ENCODE data around the gene NCK2.

Gene NCK2

DNA sequence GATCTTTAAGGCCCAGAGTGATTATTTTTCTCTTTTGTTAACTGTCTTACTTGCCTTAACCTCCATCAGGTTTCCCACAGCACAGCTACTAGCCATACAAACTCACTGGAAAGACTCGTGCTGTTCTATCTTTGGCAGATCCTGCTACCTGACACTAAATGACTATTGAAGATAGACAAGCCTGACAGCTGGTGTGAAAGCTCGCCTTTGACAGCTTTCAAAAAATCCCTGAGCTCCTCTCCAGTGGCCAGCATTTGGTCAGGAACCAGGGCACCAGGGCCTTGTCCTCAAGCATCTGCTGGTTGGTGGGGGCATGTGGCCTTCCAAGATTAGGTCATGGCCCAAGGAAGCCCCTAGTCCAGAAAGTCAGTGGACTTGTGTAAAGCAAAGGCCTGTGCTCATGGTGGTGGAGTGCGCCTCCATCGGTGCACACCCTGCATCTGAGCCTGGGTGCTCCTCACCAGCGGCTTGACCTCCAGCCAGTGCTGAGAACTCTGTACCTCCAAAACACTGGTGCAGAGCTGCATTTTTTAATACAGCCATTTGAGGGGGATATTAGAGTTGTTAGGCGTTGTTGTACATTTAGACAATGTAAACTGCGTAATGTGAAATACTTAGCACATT is 158.5 kb downstream of the NCK2 start:
- Mint-ChIP-seq H3K4me3 (no peak overlapping the region), H3K4me1 (peaks cover 48% of the 10 kb centered on the region), H3K9me3 (peaks cover 3% of the 10 kb centered on the region), H3K36me3 (no peaks in the 10 kb centered on the region), H3K27ac (peak overlapping the region; percentile 17)
- DNase-seq (ENCODE audit: low spot score in 2 of 2) (no peak), ATAC-seq (no peak)

DNA sequence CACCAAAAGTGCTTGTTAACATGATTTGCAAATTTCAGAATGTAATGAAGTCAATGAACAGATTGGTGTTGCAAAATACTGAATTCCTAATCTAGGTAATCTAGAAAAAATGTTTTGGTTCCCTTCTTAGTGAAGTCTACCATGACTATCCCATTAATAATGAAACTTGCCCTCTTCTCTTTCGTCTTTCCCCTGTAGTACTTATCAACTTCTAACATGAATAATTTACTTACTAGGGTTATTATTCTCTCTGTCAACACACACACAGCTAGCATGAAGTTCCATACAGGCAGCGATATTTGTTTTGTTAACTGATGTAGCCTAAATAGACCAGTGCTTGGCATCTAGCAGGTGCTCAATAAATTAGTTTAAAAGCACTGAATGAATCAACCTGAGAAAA is 160.2 kb downstream of the NCK2 start:
- DNase-seq (ENCODE audit: low spot score in 2 of 2) (no peak), ATAC-seq (peak; percentile 76)
- Mint-ChIP-seq H3K4me1 (peaks cover 37% of the 10 kb centered on the region), H3K27ac (no peak overlapping the region), H3K9me3 (peaks cover 2% of the 10 kb centered on the region), H3K36me3 (no peaks in the 10 kb centered on the region), H3K4me3 (no peak overlapping the region)

DNA sequence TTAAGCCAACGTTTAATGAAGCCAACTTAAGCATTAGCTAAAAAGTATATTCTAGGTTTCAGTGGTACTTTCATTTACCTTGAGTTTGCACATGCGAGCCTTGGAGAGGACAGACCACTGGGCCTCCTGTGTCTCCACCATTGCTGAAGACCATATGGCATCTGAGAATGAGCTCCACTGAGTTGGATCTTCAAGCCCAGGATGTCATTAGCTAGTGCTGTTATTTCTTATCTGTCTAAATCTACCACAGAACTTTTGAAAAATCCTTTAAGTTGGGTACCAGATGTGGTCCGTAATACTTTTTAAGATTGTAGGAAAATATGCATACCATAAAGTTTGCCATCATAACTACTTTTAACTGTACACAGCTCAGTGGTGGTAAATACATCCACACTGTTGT is 161.8 kb downstream of the NCK2 start:
- H3K9me3 Mint-ChIP-seq: peaks cover 3% of the 10 kb centered on the region
- ATAC-seq (no peak), DNase-seq (ENCODE audit: low spot score in 2 of 2) (no peak)
- no peak overlapping the region for H3K27ac Mint-ChIP-seq
- H3K4me3 Mint-ChIP-seq: no peak overlapping the region
- H3K4me1 Mint-ChIP-seq: peaks cover 31% of the 10 kb centered on the region
- H3K36me3 Mint-ChIP-seq: no peaks in the 10 kb centered on the region

DNA sequence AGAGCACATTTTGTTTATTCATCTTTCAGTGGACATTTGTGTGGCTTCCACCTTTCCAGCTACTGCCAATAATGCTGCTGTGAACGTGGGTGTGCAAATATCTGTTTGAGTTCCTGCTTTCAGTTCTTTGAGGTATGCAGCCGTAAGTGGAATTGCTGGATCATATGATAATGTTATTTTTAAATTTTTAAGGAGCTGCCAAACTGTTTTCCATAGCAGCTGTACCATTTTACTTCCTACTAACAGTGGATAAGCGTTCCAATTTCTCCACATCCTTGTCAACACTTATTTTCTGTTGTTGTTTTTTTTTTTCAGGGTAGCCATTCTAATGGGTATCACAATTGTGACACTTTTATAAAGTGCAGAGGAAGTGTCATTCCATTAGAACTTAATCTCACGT is 162.5 kb downstream of the NCK2 start:
- peaks cover 3% of the 10 kb centered on the region for H3K9me3 Mint-ChIP-seq
- H3K4me1 Mint-ChIP-seq: peaks cover 28% of the 10 kb centered on the region
- H3K4me3 Mint-ChIP-seq: no peak overlapping the region
- DNase-seq (ENCODE audit: low spot score in 2 of 2) (no peak), ATAC-seq (no peak)
- no peak overlapping the region for H3K27ac Mint-ChIP-seq
- no peaks in the 10 kb centered on the region for H3K36me3 Mint-ChIP-seq

DNA sequence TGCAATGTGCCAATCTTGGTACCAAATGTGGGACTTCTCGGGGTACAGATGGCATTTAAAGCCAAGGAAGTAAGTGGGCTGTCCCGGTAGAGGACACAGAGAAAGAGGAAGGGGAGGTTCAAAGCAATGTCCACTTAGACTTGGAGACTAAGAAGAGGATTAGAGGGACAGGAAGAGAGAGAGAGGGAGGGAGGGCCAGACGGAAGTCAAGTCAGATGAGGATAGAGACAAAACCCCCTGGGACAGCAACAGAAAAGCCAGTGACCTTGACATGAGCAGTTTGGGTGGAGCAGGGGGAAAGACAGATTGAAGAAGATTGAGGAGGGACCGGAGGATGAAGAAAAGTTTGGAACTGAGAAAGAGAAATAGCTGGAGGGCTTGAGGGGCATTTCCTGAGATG is 164.5 kb downstream of the NCK2 start:
- ATAC-seq: no peak
- Mint-ChIP-seq H3K9me3 (peaks cover 3% of the 10 kb centered on the region), H3K4me1 (peaks cover 23% of the 10 kb centered on the region), H3K4me3 (no peak overlapping the region), H3K36me3 (no peaks in the 10 kb centered on the region), H3K27ac (no peak overlapping the region)
- DNase-seq (ENCODE audit: low spot score in 2 of 2): no peak

DNA sequence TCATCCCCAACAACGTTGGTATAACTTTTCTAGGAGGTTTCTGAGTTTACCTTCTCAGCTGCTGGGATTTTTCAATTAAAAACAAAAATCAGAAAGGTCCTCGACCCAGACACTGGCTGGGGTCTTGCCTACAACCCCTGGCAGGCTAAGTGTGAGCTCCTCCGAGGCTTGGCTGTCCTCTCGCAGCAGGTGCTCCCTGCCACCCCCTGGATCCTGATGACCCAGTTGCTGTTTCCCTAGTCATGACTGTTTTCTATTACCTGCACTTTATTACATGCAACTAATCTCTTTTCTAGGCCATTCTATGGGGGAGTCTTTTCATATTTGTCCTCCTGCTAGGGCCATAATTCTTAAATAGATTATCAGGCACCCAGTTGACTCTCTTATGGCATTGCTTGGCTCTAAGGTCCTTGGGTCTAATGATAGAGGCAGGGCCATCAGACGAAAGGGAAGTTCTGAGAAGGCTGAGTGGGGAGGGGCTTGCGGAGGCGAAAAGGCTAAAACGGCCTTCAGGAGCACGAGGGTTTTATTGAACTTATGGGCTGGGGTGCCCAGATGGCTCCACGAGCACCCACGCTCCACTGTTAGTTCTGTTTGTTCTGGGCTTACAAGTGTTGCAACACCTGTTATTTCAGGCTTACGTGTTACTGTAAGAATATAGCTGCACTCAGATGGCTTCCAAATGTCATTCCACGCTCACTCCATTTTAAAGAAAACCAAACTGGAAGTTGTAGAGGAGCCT is 166.0 kb downstream of the NCK2 start:
- DNase-seq (ENCODE audit: low spot score in 2 of 2) (no peak), ATAC-seq (no peak)
- Mint-ChIP-seq H3K4me1 (peaks cover 13% of the 10 kb centered on the region), H3K27ac (no peak overlapping the region), H3K36me3 (no peaks in the 10 kb centered on the region), H3K4me3 (no peak overlapping the region), H3K9me3 (peaks cover 8% of the 10 kb centered on the region)

DNA sequence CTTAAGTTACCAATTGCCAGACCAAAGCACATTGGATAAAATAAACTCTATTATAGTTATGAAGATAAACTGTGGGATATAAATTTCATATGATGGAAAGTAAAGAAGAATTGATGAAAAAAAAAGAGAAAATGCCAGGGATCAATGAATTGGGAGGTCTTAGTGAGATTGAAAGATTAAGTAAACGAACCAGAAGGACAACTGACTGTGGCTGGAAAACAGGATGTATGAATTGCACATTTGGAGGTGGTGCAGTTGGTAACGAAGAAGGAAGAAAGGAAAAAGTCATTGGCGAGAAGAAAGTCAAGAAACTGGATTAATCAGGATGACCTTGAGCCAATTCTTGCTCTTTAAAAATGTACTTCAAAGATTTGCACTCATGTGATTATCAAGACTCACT is 166.7 kb downstream of the NCK2 start:
- H3K9me3 Mint-ChIP-seq: peaks cover 8% of the 10 kb centered on the region
- H3K27ac Mint-ChIP-seq: no peak overlapping the region
- ATAC-seq (no peak), DNase-seq (ENCODE audit: low spot score in 2 of 2) (no peak)
- H3K4me3 Mint-ChIP-seq: no peak overlapping the region
- peaks cover 8% of the 10 kb centered on the region for H3K4me1 Mint-ChIP-seq
- no peaks in the 10 kb centered on the region for H3K36me3 Mint-ChIP-seq

DNA sequence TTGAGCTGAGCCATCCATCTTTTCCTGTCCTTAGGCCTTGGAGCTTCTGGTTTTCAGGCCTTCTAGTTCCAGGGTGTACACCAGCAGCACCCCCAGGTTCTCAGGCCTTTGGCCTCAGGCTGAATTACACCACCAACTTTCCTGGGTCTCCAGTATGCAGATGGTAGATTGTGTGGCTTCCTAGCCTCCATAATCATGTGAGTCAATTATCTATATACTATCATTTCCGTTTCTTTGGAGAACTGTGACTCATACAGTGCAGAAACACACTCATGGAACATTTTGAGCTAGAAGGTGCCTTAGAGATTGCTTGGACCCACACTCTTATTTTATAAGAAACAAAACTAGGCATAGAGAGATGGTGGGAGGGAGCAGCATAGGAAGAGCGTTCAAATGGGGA is 167.4 kb downstream of the NCK2 start:
- Mint-ChIP-seq H3K27ac (no peak overlapping the region), H3K4me1 (peaks cover 8% of the 10 kb centered on the region), H3K36me3 (no peaks in the 10 kb centered on the region), H3K4me3 (no peak overlapping the region), H3K9me3 (peaks cover 8% of the 10 kb centered on the region)
- ATAC-seq (peak; percentile 80), DNase-seq (ENCODE audit: low spot score in 2 of 2) (no peak)

DNA sequence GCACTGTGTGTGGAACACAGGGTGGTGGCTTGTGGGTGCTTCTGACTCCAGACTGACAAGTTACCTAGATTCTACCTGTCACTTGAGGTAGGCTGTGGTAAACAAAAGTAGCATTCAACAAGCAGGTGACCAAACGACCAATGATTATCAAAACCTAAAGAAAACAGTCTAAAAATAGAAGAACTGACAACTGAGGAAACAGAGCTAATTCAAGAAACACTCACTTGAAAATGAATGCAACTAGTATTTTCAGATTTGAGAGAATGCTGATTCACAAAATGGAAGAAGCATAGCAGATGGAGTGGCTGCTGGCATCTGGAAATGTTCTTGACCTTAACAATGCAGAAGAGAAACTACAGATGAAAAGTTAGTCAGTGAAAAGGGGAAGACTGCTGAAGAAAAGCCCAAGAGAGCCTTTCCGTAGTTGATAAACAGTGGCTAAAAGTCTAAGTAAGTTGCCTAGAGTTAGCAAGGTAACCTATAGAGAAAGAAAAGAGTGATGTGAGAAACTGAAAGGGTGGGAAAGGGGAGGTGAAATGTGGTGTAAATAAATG is 170.4 kb downstream of the NCK2 start:
- no peak for ATAC-seq
- peaks cover 21% of the 10 kb centered on the region for H3K4me1 Mint-ChIP-seq
- H3K4me3 Mint-ChIP-seq: no peak overlapping the region
- H3K9me3 Mint-ChIP-seq: peaks cover 8% of the 10 kb centered on the region
- no peaks in the 10 kb centered on the region for H3K36me3 Mint-ChIP-seq
- no peak for DNase-seq (ENCODE audit: low spot score in 2 of 2)
- no peak overlapping the region for H3K27ac Mint-ChIP-seq

DNA sequence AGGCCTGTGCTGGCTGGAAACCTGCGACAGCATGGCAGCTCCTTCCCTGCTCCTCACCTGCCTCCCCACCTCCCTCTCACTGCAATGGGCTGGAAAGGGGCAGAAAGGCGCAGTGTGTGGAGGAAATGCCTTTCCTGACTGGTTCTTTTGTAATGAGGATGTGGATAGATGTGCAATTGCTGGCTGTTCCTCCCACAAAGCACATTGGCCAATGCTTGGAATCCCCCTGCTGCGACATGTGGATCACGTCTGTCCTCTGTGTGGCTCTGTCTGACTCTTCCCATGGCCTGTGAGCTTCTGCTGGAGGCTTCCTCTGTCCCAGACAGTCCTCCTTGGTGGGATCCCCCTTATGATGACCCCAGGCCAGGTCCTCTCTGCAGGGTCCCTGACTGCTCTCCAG is 172.5 kb downstream of the NCK2 start:
- DNase-seq (ENCODE audit: low spot score in 2 of 2): no peak
- Mint-ChIP-seq H3K9me3 (peaks cover 6% of the 10 kb centered on the region), H3K27ac (no peak overlapping the region), H3K4me3 (no peak overlapping the region), H3K4me1 (peaks cover 18% of the 10 kb centered on the region), H3K36me3 (no peaks in the 10 kb centered on the region)
- no peak for ATAC-seq

DNA sequence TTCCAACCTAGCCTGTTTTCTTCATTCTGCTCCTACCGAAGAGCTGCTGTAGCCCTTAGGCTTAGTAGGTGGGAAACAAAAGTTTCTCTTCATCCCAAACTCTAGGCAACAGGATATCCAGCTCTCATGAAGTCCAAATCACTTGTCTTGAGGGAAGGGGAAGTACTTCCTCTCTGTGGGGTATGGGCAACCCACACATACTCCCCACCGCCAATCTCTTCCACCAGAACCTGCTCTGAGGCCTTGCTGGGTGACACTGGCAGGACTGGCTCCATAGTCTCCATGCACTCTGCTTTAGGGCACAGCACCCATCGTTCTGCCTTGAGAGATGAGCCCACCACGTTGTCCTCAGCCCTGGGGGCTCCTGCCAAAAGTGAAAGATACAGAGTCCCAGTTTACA is 173.0 kb downstream of the NCK2 start:
- peaks cover 14% of the 10 kb centered on the region for H3K4me1 Mint-ChIP-seq
- no peak for DNase-seq (ENCODE audit: low spot score in 2 of 2)
- no peak overlapping the region for H3K4me3 Mint-ChIP-seq
- no peaks in the 10 kb centered on the region for H3K36me3 Mint-ChIP-seq
- peaks cover 7% of the 10 kb centered on the region for H3K9me3 Mint-ChIP-seq
- no peak overlapping the region for H3K27ac Mint-ChIP-seq
- no peak for ATAC-seq

DNA sequence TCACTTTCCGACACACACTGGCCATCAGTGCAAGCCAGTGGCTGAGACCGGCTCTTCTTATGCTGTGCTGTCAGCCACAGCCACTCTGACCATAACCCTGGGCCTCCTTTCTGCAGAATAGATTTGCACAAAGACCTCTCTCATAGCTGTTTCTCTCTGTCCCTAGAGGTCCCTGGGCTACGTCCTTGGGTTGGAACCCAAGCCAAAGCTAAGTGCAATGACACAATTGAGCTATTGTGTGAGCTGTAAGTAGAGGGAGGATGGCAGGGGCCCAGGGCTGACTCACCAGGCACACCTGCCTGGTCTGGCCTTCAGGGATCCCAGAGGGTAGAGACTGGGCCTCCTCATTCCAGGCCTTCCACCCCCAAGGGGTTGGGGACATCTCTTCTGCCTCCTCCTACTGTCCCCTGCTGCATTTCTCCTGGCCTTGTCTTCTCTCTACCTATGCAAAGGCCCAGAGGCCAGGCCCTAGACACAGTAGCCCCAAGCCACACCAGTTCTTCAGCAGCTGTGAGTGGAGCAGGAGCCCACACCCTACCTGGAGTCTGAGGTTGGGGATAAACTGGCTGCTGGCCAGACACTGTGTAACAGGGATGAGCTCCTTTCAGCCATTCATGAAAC is 174.6 kb downstream of the NCK2 start:
- Mint-ChIP-seq H3K4me3 (no peak overlapping the region), H3K9me3 (peaks cover 7% of the 10 kb centered on the region), H3K36me3 (no peaks in the 10 kb centered on the region), H3K4me1 (peaks cover 17% of the 10 kb centered on the region), H3K27ac (no peak overlapping the region)
- DNase-seq (ENCODE audit: low spot score in 2 of 2): no peak
- ATAC-seq: no peak

DNA sequence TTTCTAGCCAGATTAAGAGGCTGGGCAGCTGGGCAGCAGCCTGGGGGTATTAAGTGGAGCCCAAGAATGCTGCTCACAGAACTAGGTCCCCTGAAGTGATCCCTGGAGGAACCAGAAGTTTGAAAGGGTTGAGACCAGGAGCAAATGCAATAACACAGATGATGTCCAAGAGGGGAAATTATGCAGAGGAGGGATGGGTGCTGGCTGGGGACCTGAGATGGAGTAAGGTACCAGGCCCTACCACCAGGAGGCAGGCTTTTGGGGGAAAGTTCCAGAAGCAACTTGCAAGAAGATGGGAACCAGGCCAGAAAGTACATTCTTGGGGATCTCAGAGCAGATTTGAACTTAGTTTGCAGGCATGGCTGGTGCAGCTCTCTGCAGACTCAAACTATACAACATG is 175.1 kb downstream of the NCK2 start:
- Mint-ChIP-seq H3K27ac (no peak overlapping the region), H3K4me1 (peaks cover 21% of the 10 kb centered on the region), H3K9me3 (peaks cover 7% of the 10 kb centered on the region), H3K4me3 (no peak overlapping the region), H3K36me3 (no peaks in the 10 kb centered on the region)
- peak; percentile 20 to 73 for DNase-seq (ENCODE audit: low spot score in 2 of 2)
- ATAC-seq: peak; percentile 40

DNA sequence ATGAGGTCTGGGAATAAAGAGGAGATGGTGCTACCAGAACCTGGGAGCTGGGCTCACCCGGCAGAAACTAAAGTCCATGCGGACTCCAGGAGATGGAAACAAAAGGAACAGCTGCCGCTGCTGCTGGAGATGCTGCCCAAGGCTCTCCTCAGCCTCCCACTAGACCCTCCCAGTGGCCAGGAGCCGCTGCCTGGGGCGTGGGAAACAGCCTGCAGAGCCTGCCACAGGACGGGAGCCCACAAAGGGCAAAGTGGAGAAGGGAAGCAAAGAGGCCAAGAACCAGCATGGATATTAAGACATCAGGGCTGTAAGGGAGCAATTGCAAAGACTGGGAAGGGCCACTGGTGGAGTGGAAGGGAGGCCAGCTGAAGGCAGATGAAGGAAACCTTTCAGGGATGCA is 179.6 kb downstream of the NCK2 start:
- Mint-ChIP-seq H3K9me3 (peaks cover 3% of the 10 kb centered on the region), H3K4me1 (peaks cover 40% of the 10 kb centered on the region), H3K36me3 (no peaks in the 10 kb centered on the region), H3K4me3 (no peak overlapping the region), H3K27ac (no peak overlapping the region)
- no peak for DNase-seq (ENCODE audit: low spot score in 2 of 2)
- no peak for ATAC-seq

DNA sequence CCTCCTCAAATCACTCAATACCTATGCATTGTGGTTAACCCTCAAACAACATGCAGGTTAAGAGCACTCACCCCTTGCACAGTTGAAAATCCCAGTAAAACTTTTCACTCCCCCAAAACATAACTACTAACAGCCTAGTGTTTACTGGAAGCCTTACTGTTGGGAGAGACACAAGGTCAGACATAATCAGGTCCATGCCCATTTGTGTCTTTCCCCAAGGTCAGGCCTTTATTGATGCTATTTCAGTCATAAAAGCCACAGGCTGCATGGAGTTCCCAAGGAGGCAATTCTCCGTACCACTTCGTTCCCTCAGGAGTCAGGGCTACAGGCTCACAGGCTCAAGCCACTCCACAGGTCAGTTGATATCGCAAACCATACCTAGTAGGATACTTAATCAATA is 180.2 kb downstream of the NCK2 start:
- H3K9me3 Mint-ChIP-seq: peaks cover 3% of the 10 kb centered on the region
- H3K27ac Mint-ChIP-seq: peak overlapping the region; percentile 4
- H3K4me3 Mint-ChIP-seq: no peak overlapping the region
- DNase-seq (ENCODE audit: low spot score in 2 of 2) (no peak), ATAC-seq (no peak)
- H3K36me3 Mint-ChIP-seq: no peaks in the 10 kb centered on the region
- peaks cover 39% of the 10 kb centered on the region for H3K4me1 Mint-ChIP-seq

DNA sequence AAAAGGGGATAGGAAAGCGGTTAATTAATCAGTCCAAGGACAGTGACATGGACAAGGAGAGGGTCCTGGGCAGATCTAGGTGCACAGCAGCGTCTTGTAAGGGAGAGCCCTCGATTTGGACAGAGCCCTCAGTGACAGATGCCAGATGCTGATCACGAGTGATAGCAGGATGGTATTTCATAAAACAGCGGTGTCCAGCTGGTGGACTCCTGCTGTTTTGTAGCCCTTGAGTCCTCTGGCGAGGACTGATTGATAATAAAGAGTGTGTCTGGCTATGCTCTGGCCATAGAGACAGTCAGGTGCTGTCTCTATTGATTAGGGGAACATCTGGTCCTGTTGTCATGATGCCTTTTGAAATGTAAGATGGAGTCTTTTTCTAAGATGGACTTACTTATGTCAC is 180.7 kb downstream of the NCK2 start:
- H3K4me3 Mint-ChIP-seq: no peak overlapping the region
- DNase-seq (ENCODE audit: low spot score in 2 of 2) (no peak), ATAC-seq (no peak)
- H3K36me3 Mint-ChIP-seq: no peaks in the 10 kb centered on the region
- peak overlapping the region; percentile 4 for H3K27ac Mint-ChIP-seq
- H3K4me1 Mint-ChIP-seq: peaks cover 39% of the 10 kb centered on the region
- H3K9me3 Mint-ChIP-seq: peaks cover 3% of the 10 kb centered on the region

Data from stimulated activated effector memory CD8-positive, alpha-beta T cell treated with anti-CD3 and anti-CD28 coated beads, Interleukin-12 subunit alpha, Interleukin-12 subunit beta, amount 100 ng/mL, for 72 hours (primary cell).